K562 (cell line): ENCODE data around the gene ZNF548. TPM values are rescaled to one million over a fixed set of nuclear protein-coding genes. Genes with fewer than 3 reads are reported as not detected.

Experiments
- BRD9 ChIP-seq: fragments of 450-650 bp; IDR thresholded peaks from 2 replicates; pipeline ENCODE4 v1.6.1; 2018; ENCODE audit warnings: low read depth; ENCODE audit not compliant: partially characterized antibody
- CTCFL ChIP-seq: IDR thresholded peaks from 2 replicates; pipeline ENCODE4 v1.6.1; 2011; ENCODE audit warnings: borderline replicate concordance, low read depth, mild to moderate bottlenecking, moderate library complexity, low read length; ENCODE audit not compliant: insufficient read depth, poor library complexity, severe bottlenecking
- CXXC5 ChIP-seq: fragments of 250-450 bp; sonication (Bioruptor Pico); IDR thresholded peaks from 2 replicates; pipeline ENCODE4 v1.8.0; 2022; ENCODE audit warnings: inconsistent platforms, mild to moderate bottlenecking, moderate library complexity
- DDX20 ChIP-seq: fragments of 450-650 bp; IDR thresholded peaks from 2 replicates; pipeline ENCODE4 v1.6.1; 2016; ENCODE audit warnings: missing genetic modification characterization, low read depth, mild to moderate bottlenecking, missing compliant biosample characterization, moderate library complexity
- EWSR1 ChIP-seq: fragments of 450-650 bp; IDR thresholded peaks from 2 replicates; pipeline ENCODE4 v1.6.1; 2018; ENCODE audit warnings: borderline replicate concordance, mild to moderate bottlenecking, low read depth, moderate library complexity; ENCODE audit not compliant: partially characterized antibody
- FOXK1 ChIP-seq: sonication (generic); formaldehyde crosslinking; IDR thresholded peaks from 2 replicates; pipeline ENCODE4 v1.8.0; 2022; ENCODE audit warnings: missing genetic modification reagents, mild to moderate bottlenecking, borderline replicate concordance
- GTF2E2 ChIP-seq: fragments of 200-800 bp; sonication (Bioruptor generic); IDR thresholded peaks from 2 replicates; pipeline ENCODE4 v1.6.1; 2016; ENCODE audit warnings: missing genetic modification characterization, missing compliant biosample characterization
- KDM2B ChIP-seq: fragments of 250-450 bp; sonication (Bioruptor Pico); IDR thresholded peaks from 2 replicates; pipeline ENCODE4 v1.8.0; 2021; ENCODE audit warnings: mild to moderate bottlenecking, moderate library complexity
- KLF16 ChIP-seq: IDR thresholded peaks from 2 replicates; pipeline ENCODE4 v1.6.1; 2016; ENCODE audit warnings: antibody characterized with exemption
- MTF1 ChIP-seq: fragments of 250-450 bp; sonication (Bioruptor Pico); IDR thresholded peaks from 2 replicates; pipeline ENCODE4 v1.9.0; 2021; ENCODE audit warnings: moderate library complexity, mild to moderate bottlenecking, inconsistent platforms, borderline replicate concordance
- NFIC ChIP-seq: fragments of 450-650 bp; IDR thresholded peaks from 2 replicates; pipeline ENCODE4 v1.6.1; 2017; ENCODE audit warnings: mild to moderate bottlenecking, inconsistent platforms
- POLR2AphosphoS5 ChIP-seq: IDR thresholded peaks from 2 replicates; pipeline ENCODE4 v1.6.1; 2011; ENCODE audit warnings: mild to moderate bottlenecking, low read depth, low read length, moderate library complexity; ENCODE audit not compliant: control insufficient read depth, insufficient read depth
- POLR2H ChIP-seq: IDR thresholded peaks from 2 replicates; pipeline ENCODE4 v1.6.1; 2016; ENCODE audit warnings: missing genetic modification characterization, low read depth, mild to moderate bottlenecking, control low read depth, missing compliant biosample characterization, moderate library complexity
- PTRF ChIP-seq: fragments of 450-650 bp; IDR thresholded peaks from 2 replicates; pipeline ENCODE4 v1.6.1; 2016; ENCODE audit warnings: mild to moderate bottlenecking, missing genetic modification characterization, missing compliant biosample characterization
- SREBF1 ChIP-seq: fragments of 150-350 bp; IDR thresholded peaks from 2 replicates; pipeline ENCODE4 v1.6.1; 2014; ENCODE audit warnings: antibody characterized with exemption, low read depth, low read length, borderline replicate concordance
- TAL1 ChIP-seq: fragments of 450-650 bp; IDR thresholded peaks from 2 replicates; pipeline ENCODE4 v1.6.1; 2016; ENCODE audit warnings: mild to moderate bottlenecking
- THRA ChIP-seq: fragments of 450-650 bp; IDR thresholded peaks from 2 replicates; pipeline ENCODE4 v1.6.1; 2017; ENCODE audit warnings: mild to moderate bottlenecking, moderate library complexity
- TSC22D4 ChIP-seq: fragments of 450-650 bp; IDR thresholded peaks from 2 replicates; pipeline ENCODE4 v1.6.1; 2016; ENCODE audit warnings: missing genetic modification characterization, missing biosample characterization, control low read depth
- ZNF311 ChIP-seq: fragments of 250-450 bp; sonication (Bioruptor Pico); IDR thresholded peaks from 2 replicates; pipeline ENCODE4 v1.4.0; 2020; ENCODE audit warnings: mild to moderate bottlenecking, moderate library complexity
- ZNF668 ChIP-seq: fragments of 250-450 bp; sonication (Bioruptor Pico); IDR thresholded peaks from 2 replicates; pipeline ENCODE4 v1.8.0; 2022; ENCODE audit warnings: mild to moderate bottlenecking, inconsistent platforms
- ZNF76 ChIP-seq: fragments of 250-450 bp; sonication (Bioruptor Pico); IDR thresholded peaks from 2 replicates; pipeline ENCODE4 v1.4.0; 2020; ENCODE audit warnings: mild to moderate bottlenecking, moderate library complexity, borderline replicate concordance
- ZNF77 ChIP-seq: fragments of 250-450 bp; sonication (Bioruptor Pico); IDR thresholded peaks from 2 replicates; pipeline ENCODE4 v1.5.0; 2020
- polyA plus RNA-seq, 8 experiments: library from polyadenylated mRNA; depleted of rRNA in 4 of 8; stranded (reverse) in 5 of 8; unstranded in 3 of 8; fragments of >200 nt; fragmentation: Nextera tagmentation in 2 of 8; fragmentation: Illumina TruSeq in 1 of 8; extraction: Ambion mirVana in 2 of 8; extraction: Trizol in 1 of 8; gene quantifications; 2 replicates each; pipeline versions ENCODE4 v1.2.1 to v1.2.3, GENCODE V29; 2011 to 2014; ENCODE audit warnings: inconsistent platforms in 1 of 8, missing spikeins in 1 of 8
- total RNA-seq, 7 experiments: library from RNA; depleted of rRNA in 6 of 7; stranded (reverse); fragments of >200 nt in 6 of 7; fragmentation: Illumina TruSeq in 2 of 7; extraction: Trizol in 2 of 7; gene quantifications; 2 replicates each; pipeline versions ENCODE4 v1.2.1 to v1.2.3, GENCODE V29; 2011 to 2021; ENCODE audit warnings: low replicate concordance in 1 of 7
- TF ChIP-seq, protein P1 (sequence below): fragments of 450-650 bp; formaldehyde crosslinking; IDR thresholded peaks from 2 replicates; pipeline ENCODE4 v1.4.0; 2020; ENCODE audit warnings: mild to moderate bottlenecking, moderate library complexity

The ZNF548 gene
- total and polyA plus RNA-seq, 9 of the 15 experiments (the other 6 are each of a cell fraction or from before 2014, with no cell fraction given), result 1.5 to 8.7 (median 4.5) TPM

- no peak for TF ChIP-seq POLR2H (tag)
- no peak for TF ChIP-seq POLR2AphosphoS5
- TF ChIP-seq KLF16, result no peak
- no peak for TF ChIP-seq BRD9
- TF ChIP-seq PTRF, result no peak
- no peak for TF ChIP-seq EWSR1
- TF ChIP-seq, protein P1, sequence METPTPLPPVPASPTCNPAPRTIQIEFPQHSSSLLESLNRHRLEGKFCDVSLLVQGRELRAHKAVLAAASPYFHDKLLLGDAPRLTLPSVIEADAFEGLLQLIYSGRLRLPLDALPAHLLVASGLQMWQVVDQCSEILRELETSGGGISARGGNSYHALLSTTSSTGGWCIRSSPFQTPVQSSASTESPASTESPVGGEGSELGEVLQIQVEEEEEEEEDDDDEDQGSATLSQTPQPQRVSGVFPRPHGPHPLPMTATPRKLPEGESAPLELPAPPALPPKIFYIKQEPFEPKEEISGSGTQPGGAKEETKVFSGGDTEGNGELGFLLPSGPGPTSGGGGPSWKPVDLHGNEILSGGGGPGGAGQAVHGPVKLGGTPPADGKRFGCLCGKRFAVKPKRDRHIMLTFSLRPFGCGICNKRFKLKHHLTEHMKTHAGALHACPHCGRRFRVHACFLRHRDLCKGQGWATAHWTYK (CRISPR knock-in tag), result no peak
- TF ChIP-seq ZNF77, result no peak
- peak; percentile 99 for TF ChIP-seq CXXC5 (CRISPR knock-in tag)
- TF ChIP-seq ZNF311, result no peak
- no peak for TF ChIP-seq DDX20 (tag)
- no peak for TF ChIP-seq MTF1 (CRISPR knock-in tag)
- TF ChIP-seq NFIC, result no peak
- TF ChIP-seq FOXK1, result no peak
- no peak for TF ChIP-seq ZNF668 (CRISPR knock-in tag)
- TF ChIP-seq GTF2E2, result 0 out of 2 replicates have a peak, but pooled peaks have one; percentile 47
- TF ChIP-seq TSC22D4, result no peak
- TF ChIP-seq KDM2B (CRISPR knock-in tag), result no peak
- TF ChIP-seq SREBF1, result no peak
- no peak for TF ChIP-seq TAL1
- no peak for TF ChIP-seq CTCFL
- TF ChIP-seq THRA, result no peak
- TF ChIP-seq ZNF76 (CRISPR knock-in tag), result no peak
These were observed 26.5 kb upstream of the ZNF548 start, which contains the start of the genes TRAPPC2B and ZNF547 (continued) for GRCh38 chr19:57362997-57363687.
